PC-9 (cell line): ENCODE results near the gene CPXM2. TPM values are rescaled to one million over a fixed set of nuclear protein-coding genes. Genes with fewer than 3 reads are reported as not detected.

Experiments used
- BruUV-seq: library from RNA; stranded (reverse); fragments of 400-500 nt; replicated peaks from 2 replicates; lab custom pipeline; 2021; lab: Mats Ljungman, UMichigan
- CTCF ChIA-PET: fragments of 300-600 bp; sonication (Branson Sonifier 250); formaldehyde crosslinking; loops from one replicate; lab custom pipeline; 2022; ENCODE audit warnings: antibody characterized with exemption; lab: Charles Lee
- POLR2A ChIA-PET: fragments of 300-600 bp; sonication (Branson Sonifier 250); formaldehyde crosslinking; loops from one replicate; lab custom pipeline; 2022; ENCODE audit warnings: antibody characterized with exemption; ENCODE audit not compliant: unreplicated experiment; lab: Charles Lee
- DNase-seq, 2 experiments: peaks; one replicate each; pipeline versions ENCODE4 v3.0.0 to v3.0.0-alpha.2; 2015 to 2022; ENCODE audit warnings: mixed read lengths in 1 of 2
- H2AFZ ChIP-seq: fragments of 200-600 bp; sonication (generic); 2 replicates; pipeline ENCODE4 v1.8.1; 2017; ENCODE audit warnings: antibody characterized with exemption
- H3F3A ChIP-seq: fragments of 200-600 bp; sonication (generic); 2 replicates; pipeline ENCODE4 v1.8.1; 2017; ENCODE audit warnings: antibody characterized with exemption, mild to moderate bottlenecking, low read depth; ENCODE audit not compliant: insufficient read depth
- H3K27ac ChIP-seq: fragments of 200-600 bp; sonication (generic); 2 replicates; pipeline ENCODE4 v1.6.1; 2016; ENCODE audit warnings: mixed run types
- H3K27me3 ChIP-seq: fragments of 200-600 bp; sonication (generic); 2 replicates; pipeline ENCODE4 v1.6.1; 2016; ENCODE audit warnings: low read depth, mixed run types; ENCODE audit not compliant: insufficient read depth
- H3K36me3 ChIP-seq: fragments of 200-600 bp; sonication (generic); 2 replicates; pipeline ENCODE4 v1.6.1; 2016; ENCODE audit warnings: low read depth, mixed run types
- H3K4me1 ChIP-seq: fragments of 200-600 bp; sonication (generic); replicated peaks from 2 replicates; pipeline ENCODE4 v1.6.1; 2016; ENCODE audit warnings: mixed run types; ENCODE audit not compliant: insufficient read depth
- H3K4me2 ChIP-seq: fragments of 200-600 bp; sonication (generic); 2 replicates; pipeline ENCODE4 v1.6.1; 2017; ENCODE audit warnings: mixed run types
- H3K4me3 ChIP-seq: fragments of 200-600 bp; sonication (generic); 2 replicates; pipeline ENCODE4 v1.6.1; 2016; ENCODE audit warnings: mixed run types
- H3K79me2 ChIP-seq: fragments of 200-600 bp; sonication (generic); 2 replicates; pipeline ENCODE4 v1.6.1; 2017; ENCODE audit warnings: low read depth, mixed run types
- H3K9me2 ChIP-seq: fragments of 200-600 bp; sonication (generic); 2 replicates; pipeline ENCODE4 v1.8.1; 2017; ENCODE audit warnings: mild to moderate bottlenecking; ENCODE audit not compliant: insufficient read depth
- H3K9me3 ChIP-seq: fragments of 200-600 bp; sonication (generic); 2 replicates; pipeline ENCODE4 v1.8.1; 2016; ENCODE audit warnings: low read depth; ENCODE audit not compliant: insufficient read depth
- H4K20me1 ChIP-seq: fragments of 200-600 bp; sonication (generic); 2 replicates; pipeline ENCODE4 v1.8.1; 2017; ENCODE audit not compliant: insufficient read depth
- CTCF ChIP-seq: fragments of 200-600 bp; sonication (generic); conservative IDR thresholded peaks from 2 replicates; pipeline ENCODE4 v1.6.1; 2017; ENCODE audit warnings: mixed run types, antibody characterized with exemption, mild to moderate bottlenecking, moderate library complexity
- EZH2 ChIP-seq: fragments of 200-600 bp; sonication (generic); IDR thresholded peaks from 2 replicates; pipeline ENCODE4 v1.8.0; 2017; ENCODE audit warnings: antibody characterized with exemption, low read depth
- intact Hi-C: fragments of 100-400 bp; cut with micrococcal nuclease; formaldehyde crosslinking; loops from one replicate; pipeline ENCODE4 v1.10.0; 2022; ENCODE audit not compliant: unreplicated experiment
- total RNA-seq: library from RNA; stranded (reverse); gene quantifications from 2 replicates; pipeline ENCODE4 v1.2.3, GENCODE V29; 2021

The CPXM2 gene
- total RNA-seq, 1 experiment from 2014 or later = not detected

GRCh38 chr10:123766012-123766411 is 125.6 kb downstream of the CPXM2 start:
- peaks cover 26% of the 10 kb centered on the region; the same call in 1 of the 2 replicates for H3K27me3 ChIP-seq
- ChIA-PET POLR2A (no interaction called here), CTCF (no interaction called here)
- no peaks in the 10 kb centered on the region for H3F3A ChIP-seq
- no peaks in the 10 kb centered on the region for H3K36me3 ChIP-seq
- H3K9me3 ChIP-seq = no peaks in the 10 kb centered on the region
- intact Hi-C loops = no loop called here
- H3K9me2 ChIP-seq = no peaks in the 10 kb centered on the region
- H3K79me2 ChIP-seq = no peaks in the 10 kb centered on the region
- H4K20me1 ChIP-seq = no peaks in the 10 kb centered on the region
- H2AFZ ChIP-seq = no peak overlapping the region
- no peak overlapping the region for H3K4me3 ChIP-seq
- BruUV-seq = no TSS peak
- H3K4me1 ChIP-seq = no peaks in the 10 kb centered on the region
- no peak overlapping the region for H3K27ac ChIP-seq
- TF ChIP-seq CTCF (no peak), EZH2 (no peak)
- DNase-seq = no peak
- no peak overlapping the region for H3K4me2 ChIP-seq

- Histone ChIP-seq H3K36me3 (no peaks in the 10 kb centered on the region), H4K20me1 (no peaks in the 10 kb centered on the region), H3F3A (no peaks in the 10 kb centered on the region), H3K4me1 (no peaks in the 10 kb centered on the region), H2AFZ (no peak overlapping the region), H3K27ac (no peak overlapping the region), H3K79me2 (no peaks in the 10 kb centered on the region), H3K4me2 (no peak overlapping the region), H3K27me3 (peaks cover 53% of the 10 kb centered on the region), H3K9me2 (no peaks in the 10 kb centered on the region), H3K4me3 (no peak overlapping the region), H3K9me3 (no peaks in the 10 kb centered on the region)
- BruUV-seq = no TSS peak
- ChIA-PET CTCF (no interaction called here), POLR2A (no interaction called here)
- TF ChIP-seq EZH2 (no peak), CTCF (no peak)
- intact Hi-C loops = no loop called here
- no peak for DNase-seq
Observed at GRCh38 chr10:123761666-123762230, 129.9 kb downstream of the CPXM2 start.

GRCh38 chr10:123761038-123761428 is 130.6 kb downstream of the CPXM2 start:
- Histone ChIP-seq H4K20me1 (no peaks in the 10 kb centered on the region), H3K27ac (no peak overlapping the region), H3K79me2 (no peaks in the 10 kb centered on the region), H2AFZ (no peak overlapping the region), H3K9me3 (no peaks in the 10 kb centered on the region), H3K4me2 (no peak overlapping the region), H3K27me3 (peaks cover 59% of the 10 kb centered on the region), H3K9me2 (no peaks in the 10 kb centered on the region), H3F3A (no peaks in the 10 kb centered on the region), H3K4me3 (no peak overlapping the region), H3K4me1 (no peaks in the 10 kb centered on the region), H3K36me3 (no peaks in the 10 kb centered on the region)
- CTCF ChIA-PET = no interaction called here
- POLR2A ChIA-PET = no interaction called here
- BruUV-seq = no TSS peak
- no peak for TF ChIP-seq EZH2
- TF ChIP-seq CTCF = no peak
- no peak for DNase-seq
- intact Hi-C loops = no loop called here
